H4 (cell line): ENCODE data around the gene SIRT5. TPM values are rescaled to one million over a fixed set of nuclear protein-coding genes. Genes with fewer than 3 reads are reported as not detected.

ENCODE experiments used
- DNase-seq: peaks from one replicate; pipeline ENCODE4 v3.0.0-alpha.2; 2015; ENCODE audit warnings: low spot score
- total RNA-seq: library from RNA; depleted of rRNA; stranded (reverse); fragments of >200 nt; shearing (Covaris generic); gene quantifications from 2 replicates; pipeline ENCODE4 v1.2.3, GENCODE V29; 2014

The SIRT5 gene
- total RNA-seq, 1 experiment from 2014 or later = 13.3 TPM

DNA sequence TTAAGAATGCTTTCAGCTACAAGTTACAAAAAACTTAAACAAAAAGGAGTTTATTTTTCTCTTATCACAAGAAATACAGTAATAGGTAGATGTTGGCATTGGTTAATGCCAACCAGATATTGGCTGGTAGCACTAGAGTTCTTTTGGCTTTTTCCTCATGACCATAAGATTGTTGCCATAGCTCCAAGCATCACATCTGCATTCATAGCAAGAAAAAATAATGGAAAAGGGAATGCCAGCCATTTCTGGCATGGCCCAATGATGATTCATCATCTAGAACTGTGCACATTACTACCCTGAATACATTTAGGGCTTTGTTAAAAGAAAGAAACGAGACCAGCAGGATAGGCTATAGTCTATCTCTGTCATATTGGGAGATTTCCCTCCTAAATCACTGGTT, 20.8 kb upstream of the SIRT5 start:
- DNase-seq = no peak

DNA sequence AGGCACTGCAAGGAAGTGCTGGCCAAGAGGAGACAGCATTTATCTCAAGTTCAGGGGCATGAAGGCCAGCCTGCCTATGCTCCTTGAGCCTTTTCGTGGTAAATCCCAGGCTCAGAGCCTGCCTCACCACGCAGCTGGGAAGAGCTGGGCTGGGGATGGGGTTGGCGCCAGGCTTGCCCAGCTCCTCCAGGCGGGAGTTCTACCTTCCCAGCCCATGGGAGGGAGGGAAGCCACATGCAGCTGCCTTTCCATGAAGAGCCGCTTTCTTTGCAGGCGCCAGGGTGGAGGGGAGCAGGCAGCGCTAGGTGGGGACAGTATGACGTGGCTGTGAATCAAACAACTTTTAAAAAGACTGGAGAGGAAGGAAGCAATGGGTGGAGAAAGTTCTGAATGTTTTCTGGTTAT, 19.5 kb upstream of the SIRT5 start:
- peak; percentile 18 for DNase-seq

DNA sequence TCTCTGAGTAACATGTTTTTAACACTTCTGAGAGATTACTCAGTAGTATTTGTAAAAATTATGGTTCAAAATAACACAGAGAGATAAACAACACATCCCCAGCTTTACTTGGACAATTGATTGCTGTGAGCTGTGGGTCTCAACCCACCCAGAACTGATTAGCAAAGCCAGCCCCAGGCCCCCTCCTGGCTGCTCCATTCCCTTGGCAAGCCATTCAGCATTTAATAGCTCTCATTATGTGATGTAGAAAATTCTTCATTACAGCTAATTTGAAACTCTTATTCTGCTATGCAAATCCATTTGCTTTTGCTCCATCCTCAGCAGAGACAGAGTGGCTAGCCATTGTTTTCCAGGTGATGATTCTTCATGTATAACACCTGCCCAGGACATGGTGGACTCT, 16.6 kb upstream of the SIRT5 start:
- no peak for DNase-seq

DNA sequence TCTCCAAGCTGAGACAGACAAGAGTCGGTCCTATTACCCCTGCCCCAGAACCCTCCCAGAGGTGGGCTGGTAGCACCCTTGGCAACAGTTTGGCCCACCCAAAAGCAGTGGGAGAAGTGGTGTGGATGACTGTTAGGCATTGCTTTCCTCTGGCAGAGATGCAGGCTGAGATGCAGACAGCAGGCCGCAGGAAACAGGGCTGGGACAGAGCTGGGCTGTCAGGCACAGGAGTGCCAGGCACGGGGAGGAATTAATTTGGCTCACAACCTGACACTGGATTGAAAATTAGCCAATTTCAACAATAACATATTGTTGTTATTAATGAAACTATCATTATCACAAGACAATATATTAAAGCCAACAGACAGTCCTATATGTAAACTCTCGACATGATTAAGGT, 15.7 kb upstream of the SIRT5 start:
- no peak for DNase-seq

DNA sequence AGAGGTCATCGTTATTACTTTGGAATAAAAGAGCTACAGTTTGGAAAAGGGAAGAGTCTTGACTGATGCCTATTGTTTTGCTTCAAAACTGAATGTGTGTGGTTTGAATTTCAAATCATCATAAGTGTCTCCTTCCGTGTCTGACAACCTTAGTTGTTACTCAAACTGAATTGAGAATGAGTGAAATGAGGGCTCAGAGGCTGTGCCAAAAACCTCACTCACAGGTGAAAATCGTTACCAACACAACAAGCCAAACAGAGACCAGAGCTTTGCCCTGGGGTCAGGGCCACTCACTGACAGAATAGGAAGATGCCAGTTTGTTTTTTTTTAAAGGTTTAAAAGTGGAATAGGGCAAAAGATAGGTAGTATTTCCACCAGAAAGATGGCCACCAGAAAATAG, 15.2 kb upstream of the SIRT5 start:
- DNase-seq = no peak

DNA sequence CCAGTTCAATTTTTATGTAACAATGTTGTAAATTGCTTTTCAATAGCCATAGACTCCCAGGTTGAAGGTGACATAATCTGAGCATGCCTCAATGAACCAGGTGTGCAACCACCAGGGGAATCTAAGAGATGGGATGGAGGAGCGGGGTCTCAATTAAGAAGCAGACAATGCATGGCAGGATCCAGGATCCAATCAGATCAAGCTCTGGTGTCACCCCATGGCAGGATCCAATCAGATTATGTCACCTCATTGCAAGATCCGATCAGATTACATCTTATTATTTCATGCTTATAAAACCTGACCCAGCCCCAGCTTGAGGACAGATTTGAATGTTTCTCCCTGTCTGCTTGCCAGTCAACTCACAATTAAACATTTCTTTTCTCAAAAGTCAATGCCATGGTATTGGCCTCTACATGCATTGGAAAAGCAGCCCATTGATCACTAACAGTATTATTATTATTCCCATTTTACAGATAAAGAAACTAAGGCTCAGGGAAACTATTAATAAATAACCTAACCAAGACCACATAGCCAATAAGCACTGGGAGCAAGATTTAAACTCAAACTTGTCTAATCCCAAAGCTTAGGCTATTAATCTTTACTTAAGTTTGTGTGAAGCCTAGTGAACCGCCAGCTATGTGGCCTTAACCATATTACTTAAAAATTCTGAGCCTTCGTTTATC, 14.3 kb upstream of the SIRT5 start:
- DNase-seq = no peak

DNA sequence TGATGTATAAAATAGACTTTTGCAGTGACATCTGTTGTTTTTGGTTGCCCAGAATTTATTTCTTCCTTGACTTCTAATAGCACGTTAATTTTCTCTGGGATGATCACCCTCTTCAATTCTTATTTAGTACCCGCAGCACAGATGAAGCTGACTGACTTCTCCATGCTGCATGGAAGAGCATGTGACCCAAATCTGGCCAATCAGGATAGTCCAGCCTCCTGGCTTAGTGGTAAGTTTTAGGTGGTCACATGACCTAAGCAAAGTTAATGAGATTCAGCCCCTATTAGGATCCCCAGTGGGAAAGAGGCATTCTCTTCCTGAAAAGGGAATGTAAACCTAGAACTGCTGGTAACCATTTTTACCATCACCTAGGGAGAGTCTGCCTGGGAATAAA, 13.8 kb upstream of the SIRT5 start:
- no peak for DNase-seq

DNA sequence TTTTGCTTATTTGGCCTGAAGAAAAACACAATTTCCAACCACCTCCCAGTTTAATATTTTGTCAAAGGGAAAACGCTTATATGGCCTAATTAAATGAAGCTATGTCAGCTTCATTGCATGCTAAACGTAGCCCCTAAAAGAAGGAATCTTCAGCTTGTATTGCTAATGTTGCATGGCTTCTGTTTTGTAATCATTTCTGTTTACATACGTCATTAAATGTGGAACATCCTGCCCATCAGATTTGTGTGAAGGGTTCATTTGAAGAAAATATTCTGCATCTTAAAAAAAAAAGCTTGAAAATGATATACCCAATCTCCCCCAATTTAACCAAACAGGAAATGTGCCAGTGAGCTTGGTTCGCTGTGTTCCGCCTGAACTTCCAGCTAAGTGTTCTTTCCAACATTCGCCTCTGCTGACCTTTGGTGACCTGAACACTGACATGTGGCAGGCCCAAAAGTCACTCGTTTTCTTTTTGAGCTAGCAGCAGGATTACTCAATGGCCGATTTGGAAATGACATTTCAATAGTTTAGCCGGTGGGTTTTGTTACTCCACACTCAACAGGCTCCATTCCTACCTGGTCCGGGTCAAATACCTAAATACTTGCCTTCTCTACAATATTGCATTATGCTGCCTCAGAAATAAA, 12.7 kb upstream of the SIRT5 start:
- DNase-seq = no peak

DNA sequence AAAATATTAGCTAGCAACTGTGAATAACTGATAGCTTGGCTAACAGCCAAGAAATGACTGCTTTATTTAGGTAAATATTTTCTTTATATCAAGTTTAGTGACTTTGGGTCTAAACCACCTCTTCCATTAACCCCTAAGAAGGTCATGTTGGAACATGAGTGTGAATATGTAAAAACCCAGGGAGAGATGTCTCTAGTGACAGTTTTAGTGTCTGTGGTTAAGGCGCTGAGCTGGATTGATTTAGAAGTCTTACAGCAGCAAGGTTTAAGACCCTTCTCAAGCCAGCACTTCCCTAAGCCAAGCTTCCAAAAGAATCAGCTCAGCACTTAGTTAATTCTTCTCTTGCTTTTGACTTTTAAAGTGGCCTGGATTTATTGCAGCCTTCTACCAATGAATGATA, 11.4 kb upstream of the SIRT5 start:
- no peak for DNase-seq

DNA sequence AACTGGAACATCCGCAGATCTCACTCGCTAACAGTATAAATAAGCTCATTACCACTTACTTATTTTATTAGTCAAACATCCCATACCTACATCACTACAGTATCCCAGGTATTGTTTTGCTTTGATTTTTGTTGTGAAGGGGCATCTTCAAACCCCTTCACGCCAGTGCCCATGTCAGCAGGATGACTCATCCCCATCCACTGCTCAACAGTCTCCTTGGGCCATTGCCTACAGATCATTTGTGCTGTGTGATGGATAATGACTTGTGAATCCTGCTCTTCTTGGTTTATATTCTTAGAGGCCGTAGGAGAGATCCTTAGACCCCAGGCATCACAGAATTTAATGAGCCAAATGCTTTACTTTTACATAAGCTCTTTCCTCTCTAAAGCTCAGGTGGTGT, 8.5 kb upstream of the SIRT5 start:
- DNase-seq = no peak

DNA sequence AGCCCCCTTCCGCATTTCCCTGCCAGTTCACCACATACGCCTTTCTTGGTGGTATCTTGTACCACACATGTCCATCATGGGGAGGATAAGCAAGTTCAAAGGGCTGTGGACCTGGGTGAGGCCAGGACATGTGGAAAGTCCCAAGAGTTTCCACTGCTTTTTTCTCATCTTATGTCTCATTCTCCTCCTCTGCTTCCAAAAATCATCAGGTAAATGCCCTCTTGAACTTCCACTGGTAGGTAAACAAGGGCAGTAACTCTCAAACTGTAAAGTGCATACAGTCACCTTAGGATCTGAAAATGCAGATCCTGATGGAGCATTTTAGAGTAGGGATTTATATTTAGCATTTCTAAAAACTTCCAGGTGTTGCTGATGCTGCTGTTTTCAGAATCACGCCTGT, 7.9 kb upstream of the SIRT5 start:
- no peak for DNase-seq

DNA sequence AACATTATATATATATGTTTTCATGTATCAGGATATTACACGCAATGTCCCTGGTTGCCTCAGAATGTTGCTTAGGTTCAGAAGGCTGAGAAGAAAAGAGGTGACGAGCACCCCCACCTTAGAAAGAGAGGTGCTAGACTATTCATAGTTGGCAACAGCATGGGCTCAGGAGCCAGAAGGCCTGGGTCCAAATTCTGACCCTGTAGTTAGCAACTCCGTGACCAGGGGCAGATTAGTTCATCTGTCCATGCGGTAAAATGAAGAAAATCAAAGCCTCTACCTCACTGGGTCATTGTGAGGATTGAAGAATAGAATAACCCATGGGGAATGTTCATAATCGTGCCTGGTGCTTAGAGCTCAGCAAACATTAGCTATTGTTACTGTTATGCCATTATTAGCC, 5.4 kb upstream of the SIRT5 start:
- DNase-seq = no peak

DNA sequence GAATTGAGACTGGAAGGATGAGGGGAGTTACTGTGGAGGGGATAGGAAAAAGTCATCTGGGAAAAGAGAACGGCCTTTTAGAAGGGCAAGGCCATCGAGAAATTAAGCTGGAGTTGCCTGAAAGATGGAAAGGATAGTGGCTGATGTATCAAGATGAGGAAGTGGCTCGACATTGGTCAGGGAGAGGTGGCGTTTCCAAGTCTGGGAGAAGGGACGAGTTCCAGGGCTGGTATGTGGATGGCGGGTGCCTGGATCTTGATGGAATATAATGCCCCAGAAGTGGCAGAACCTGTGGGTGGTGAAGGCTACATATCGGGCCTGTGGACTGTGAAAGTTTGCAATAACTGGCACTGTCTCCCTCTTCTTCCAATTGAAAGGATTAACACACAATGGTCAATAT, 2.2 kb upstream of the SIRT5 start:
- DNase-seq = no peak

DNA sequence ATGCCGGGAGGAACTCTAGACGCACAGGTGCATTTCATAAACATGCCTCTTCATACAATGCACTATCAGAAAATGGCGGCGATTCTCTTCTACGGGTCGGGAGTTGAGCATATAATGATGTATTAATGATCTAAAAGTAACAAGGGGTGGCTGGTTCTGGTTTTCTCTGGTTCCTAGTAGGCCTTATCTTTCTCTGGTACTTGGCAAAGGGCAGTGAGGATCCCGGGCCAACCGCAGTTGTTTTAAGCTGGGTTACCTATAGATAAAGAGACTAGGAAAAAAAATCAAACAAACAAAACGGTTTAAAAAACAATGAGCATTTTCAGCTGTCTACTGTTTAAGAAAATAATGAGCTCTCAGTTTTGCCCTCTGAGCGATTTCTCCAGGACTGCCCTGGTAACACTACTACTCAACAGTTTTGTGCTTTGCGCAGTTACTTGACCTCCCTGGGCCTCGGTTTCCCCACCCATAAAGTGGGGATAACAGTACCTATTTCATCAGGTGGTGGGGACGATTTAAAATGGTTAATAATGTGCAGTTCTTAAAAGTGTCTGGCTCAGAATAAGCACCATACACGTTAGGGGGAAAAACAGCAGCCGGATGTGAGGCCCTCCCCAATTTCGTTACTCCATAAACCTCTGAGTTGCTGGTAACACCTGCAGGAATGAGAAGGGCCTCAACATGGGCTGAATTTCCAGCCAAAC, 1.3 kb upstream of the SIRT5 start:
- DNase-seq = no peak

DNA sequence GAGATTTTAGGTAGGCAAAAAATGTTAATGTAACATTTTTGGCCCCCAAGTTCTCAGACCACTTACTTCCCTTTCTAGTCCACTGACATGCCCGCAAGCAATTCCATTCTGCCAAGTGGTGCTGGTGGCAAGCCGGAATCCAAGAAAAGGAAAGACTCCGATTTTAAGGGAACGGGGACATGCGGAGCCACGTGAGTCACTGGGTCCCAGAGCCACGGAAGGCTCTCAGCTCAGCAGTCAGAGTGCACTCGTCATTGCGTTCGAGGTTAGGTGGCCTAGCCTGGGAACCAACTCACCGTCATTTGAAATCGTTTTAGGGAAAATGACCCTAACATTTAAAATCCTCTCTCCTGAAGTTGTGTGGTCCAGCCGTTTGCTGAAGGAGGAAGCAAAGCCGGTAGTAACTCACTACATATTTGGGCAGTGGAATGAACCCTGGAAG, 711 bp upstream of the SIRT5 start:
- DNase-seq = no peak

DNA sequence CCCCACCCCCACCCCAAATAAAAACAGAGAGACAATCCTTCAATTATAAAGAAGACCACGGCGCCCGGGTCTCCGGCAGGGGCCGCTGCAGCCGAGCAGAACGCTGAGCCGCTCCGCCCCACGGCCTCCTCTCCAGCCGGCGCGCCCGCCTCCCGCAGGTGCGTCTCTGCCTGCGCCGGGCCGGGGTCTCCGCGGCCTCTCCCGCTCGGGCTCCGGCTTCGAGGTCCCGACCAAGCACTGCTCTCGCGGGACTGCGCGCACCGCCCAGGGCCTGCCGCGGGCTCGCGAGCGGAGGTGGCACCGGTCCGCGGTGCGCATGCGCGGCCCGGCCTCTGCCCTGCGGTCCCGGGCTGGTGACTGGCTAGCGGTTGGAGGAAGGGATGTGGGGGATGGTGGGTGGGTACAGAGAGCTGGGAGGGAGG, 241 bp upstream of the SIRT5 start:
- peak; percentile 94 for DNase-seq

DNA sequence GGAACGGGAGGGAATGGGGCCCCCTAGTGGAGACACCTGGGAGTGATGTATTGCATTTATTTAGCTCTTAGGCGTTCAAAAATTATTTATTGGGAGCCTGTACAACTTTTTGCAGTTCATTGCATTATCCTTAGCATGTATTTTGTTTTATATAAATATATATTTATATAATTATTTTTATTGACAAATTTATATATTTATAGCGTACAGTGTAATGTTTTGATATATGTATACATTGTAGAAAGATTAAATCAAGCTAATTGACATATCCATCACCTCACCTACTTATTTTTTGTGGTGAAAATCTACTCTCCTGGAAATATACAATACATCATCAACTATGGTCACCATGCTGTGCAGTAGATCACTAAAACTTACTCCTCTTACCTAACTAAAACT, 975 bp downstream of the SIRT5 start:
- no peak for DNase-seq

DNA sequence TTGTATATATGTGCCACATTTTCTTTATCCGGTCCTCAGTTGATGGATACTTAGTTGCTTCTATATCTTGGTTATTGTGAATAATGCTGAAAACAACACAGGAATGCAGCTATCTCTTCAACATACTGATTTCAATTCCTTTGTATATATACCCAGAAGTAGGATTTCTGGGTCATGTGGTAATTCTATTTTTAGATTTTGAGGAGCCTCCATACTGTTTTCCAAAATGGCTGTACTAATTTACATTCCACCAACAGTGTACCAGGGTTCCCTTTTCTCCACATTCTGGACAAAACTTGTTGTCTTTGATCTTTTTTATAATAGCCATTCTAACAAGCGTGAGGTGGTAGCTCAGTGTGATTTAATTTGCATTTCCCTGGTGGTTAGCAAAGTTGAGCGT, 1.6 kb downstream of the SIRT5 start:
- no peak for DNase-seq

DNA sequence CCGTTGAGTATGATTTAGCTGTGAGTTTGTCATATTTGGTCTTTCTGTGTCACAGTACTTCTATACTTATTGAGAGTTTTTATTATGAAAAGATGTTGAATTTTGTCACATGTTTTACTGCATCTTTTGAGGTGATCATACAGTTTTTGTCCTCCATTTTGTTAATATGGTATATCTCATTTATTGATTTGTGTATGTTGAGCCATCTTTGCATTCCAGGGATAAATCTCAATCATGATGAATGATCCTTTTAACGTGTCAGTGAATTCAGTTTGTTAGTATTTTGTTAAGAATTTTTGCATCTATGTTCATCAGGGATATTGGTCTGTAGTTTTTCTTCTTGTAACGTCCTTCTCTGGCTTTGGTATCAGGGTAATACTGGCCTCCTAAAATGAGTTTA, 3.5 kb downstream of the SIRT5 start:
- DNase-seq = no peak

DNA sequence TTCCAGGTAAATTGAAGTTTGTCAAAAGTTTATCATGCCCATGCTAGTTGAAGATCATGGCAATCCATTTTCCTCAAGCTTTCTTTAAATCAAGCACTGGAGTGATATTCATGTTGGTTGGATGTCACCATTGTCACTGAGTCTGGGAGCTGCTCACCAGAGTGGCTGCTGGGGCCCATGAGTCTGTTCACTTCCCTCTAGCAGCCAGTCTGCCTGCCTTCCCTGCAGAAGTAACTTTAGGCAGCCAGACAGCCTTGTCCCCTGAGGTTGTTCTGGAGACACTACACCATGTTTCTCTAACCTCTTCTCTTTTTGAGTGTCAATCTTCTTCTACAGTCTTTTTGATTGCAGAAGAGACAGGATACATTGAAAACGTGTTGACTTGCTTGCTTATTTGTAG, 5.5 kb downstream of the SIRT5 start:
- no peak for DNase-seq

DNA sequence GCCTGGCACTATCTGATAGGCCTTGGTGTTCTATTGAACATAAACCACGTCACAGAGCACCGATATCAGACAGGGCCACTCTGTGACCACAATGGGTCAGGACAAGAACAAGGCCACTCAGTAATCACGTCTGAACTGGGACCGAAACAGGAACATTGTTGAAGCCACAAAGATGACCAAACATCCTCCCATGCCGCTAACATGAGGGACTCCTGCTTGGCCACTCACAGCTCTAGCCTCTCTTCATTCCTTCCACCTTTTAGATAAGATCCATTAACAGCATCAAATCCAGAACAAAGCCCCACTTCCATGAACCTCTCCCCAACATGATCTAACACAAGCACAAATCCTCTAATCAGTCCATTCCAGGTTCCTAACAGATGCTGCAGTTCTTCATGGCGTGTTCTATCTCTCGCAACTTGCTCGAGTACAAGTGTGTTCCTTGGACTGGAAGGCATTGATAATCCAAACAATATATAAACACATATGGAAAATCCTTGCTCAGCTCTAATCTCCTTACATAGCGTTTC, 7.4 kb downstream of the SIRT5 start:
- no peak for DNase-seq

DNA sequence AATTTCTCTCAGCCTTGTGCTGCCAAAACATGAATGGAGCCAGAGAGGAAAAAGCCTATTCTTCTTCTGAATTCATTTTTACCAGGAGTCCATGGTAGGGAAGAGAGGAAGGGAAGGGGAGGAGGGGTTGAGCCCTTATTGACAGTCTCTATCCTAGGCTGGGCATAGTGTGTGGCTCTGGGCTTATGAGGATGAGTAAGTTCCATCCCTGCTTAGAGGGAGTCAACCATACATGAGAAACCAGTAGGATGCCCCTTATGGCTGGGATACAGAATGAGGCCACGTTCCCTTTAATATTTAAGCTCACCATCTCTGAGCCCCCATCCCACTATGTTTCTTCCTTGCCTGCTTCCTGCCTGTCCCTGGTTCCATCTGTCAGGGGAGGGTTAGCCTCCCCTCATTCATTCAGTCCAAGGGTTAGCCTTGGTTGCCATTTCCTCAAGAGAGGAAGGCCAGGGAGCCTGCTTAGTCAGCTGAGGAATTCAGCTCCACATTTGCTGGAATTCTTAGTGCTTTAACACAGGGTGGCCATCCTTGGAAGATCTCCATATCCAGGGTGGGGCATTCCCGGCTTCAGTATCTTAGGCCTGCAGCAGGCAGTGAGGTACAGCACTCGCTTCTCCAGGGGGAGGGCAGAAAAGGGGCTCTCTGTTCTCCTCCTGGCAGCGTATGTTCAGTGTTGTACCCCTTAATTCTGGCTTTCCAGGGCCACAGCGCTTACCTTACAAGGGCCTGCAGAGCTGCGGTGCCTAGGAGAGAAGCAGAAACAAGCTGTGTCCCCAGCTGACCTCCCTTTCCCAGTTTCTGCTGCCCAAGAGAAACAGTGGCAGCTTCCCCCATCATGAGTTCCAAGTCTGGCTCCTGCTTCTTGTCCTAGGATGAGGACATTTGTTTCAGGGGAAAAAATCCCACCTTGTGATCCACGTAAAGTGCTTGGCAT, 12.5 kb downstream of the SIRT5 start:
- no peak for DNase-seq
